ENCODE results near the gene REC8.
"Not testable (repeated sequence)": the region's sequence is repeated elsewhere in the genome, so short reads cannot be mapped to it uniquely, and the experiment has no call there.

Gene REC8

GRCh38 chr14:24188251-24189058 is 16.6 kb downstream of the REC8 start, which contains the start of gene IPO4:
TSS of gene IPO4 (minus strand) at chr14:24188816. CDS start at chr14:24188787, 29 bp downstream.
- in situ Hi-C loops (cut with MboI; ENCODE audit: low sequenced_read_pairs) = no loop called here
- peak; percentile 95 to 98 for DNase-seq (ENCODE audit: low spot score in 2 of 2)

GRCh38 chr14:24189059-24189375 is 17.1 kb downstream of the REC8 start:
- in situ Hi-C loops (cut with MboI; ENCODE audit: low sequenced_read_pairs) = no loop called here
- Histone ChIP-seq H3K36me3 (replicated peaks) (peaks cover 45% of the 10 kb centered on the region), H3K4me3 (peak overlapping the region; percentile 88), H3K4me1 (peaks cover 8% of the 10 kb centered on the region; the same call in 1 of the 2 replicates), H3K9me3 (no peaks in the 10 kb centered on the region), H3K27me3 (ENCODE audit: low read depth) (no peaks in the 10 kb centered on the region)
- DNase-seq (ENCODE audit: low spot score in 2 of 2) = no peak

More at GRCh38 chr14:24188251-24189058, 16.6 kb downstream of the REC8 start, which contains the start of gene IPO4:
- Histone ChIP-seq H3K4me1 (peaks cover 8% of the 10 kb centered on the region; the same call in 1 of the 2 replicates), H3K36me3 (replicated peaks) (peaks cover 44% of the 10 kb centered on the region), H3K4me3 (peak within 1 kb of the TSS; percentile 88), H3K27me3 (ENCODE audit: low read depth) (no peaks in the 10 kb centered on the region), H3K9me3 (no peaks in the 10 kb centered on the region)

GRCh38 chr14:24189460-24189859 is 17.6 kb downstream of the REC8 start:
- H3K4me3 ChIP-seq = no peak overlapping the region
- no peak for DNase-seq (ENCODE audit: low spot score in 2 of 2)
- H3K36me3 ChIP-seq (replicated peaks) = peaks cover 45% of the 10 kb centered on the region
- no peaks in the 10 kb centered on the region for H3K27me3 ChIP-seq (ENCODE audit: low read depth)
- in situ Hi-C loops (cut with MboI; ENCODE audit: low sequenced_read_pairs) = no loop called here
- H3K4me1 ChIP-seq = peaks cover 8% of the 10 kb centered on the region
- no peaks in the 10 kb centered on the region for H3K9me3 ChIP-seq

- Histone ChIP-seq H3K4me3 (no peak overlapping the region), H3K9me3 (no peaks in the 10 kb centered on the region), H3K36me3 (replicated peaks) (peaks cover 35% of the 10 kb centered on the region), H3K4me1 (peaks cover 14% of the 10 kb centered on the region), H3K27me3 (ENCODE audit: low read depth) (no peaks in the 10 kb centered on the region)
- DNase-seq (ENCODE audit: low spot score in 2 of 2) = no peak
- in situ Hi-C loops (cut with MboI; ENCODE audit: low sequenced_read_pairs) = no loop called here
Measured at GRCh38 chr14:24190416-24190815, 18.5 kb downstream of the REC8 start.

GRCh38 chr14:24192933-24193332 is 21.1 kb downstream of the REC8 start:
- Histone ChIP-seq H3K27me3 (ENCODE audit: low read depth) (no peaks in the 10 kb centered on the region), H3K9me3 (no peaks in the 10 kb centered on the region), H3K4me1 (peaks cover 11% of the 10 kb centered on the region), H3K4me3 (no peak overlapping the region), H3K36me3 (replicated peaks) (peaks cover 15% of the 10 kb centered on the region)
- DNase-seq (ENCODE audit: low spot score in 2 of 2) = no peak
- in situ Hi-C loops (cut with MboI; ENCODE audit: low sequenced_read_pairs) = no loop called here

- Histone ChIP-seq H3K27me3 (ENCODE audit: low read depth) (no peaks in the 10 kb centered on the region), H3K36me3 (replicated peaks) (peaks cover 15% of the 10 kb centered on the region), H3K4me3 (peak overlapping the region; percentile 60), H3K9me3 (no peaks in the 10 kb centered on the region), H3K4me1 (peaks cover 6% of the 10 kb centered on the region)
- in situ Hi-C loops (cut with MboI; ENCODE audit: low sequenced_read_pairs) = no loop called here
- DNase-seq (ENCODE audit: low spot score in 2 of 2) = no peak
Measured at GRCh38 chr14:24194186-24194872, 22.4 kb downstream of the REC8 start.

- H3K4me3 ChIP-seq = peak overlapping the region; percentile 60
- H3K27me3 ChIP-seq (ENCODE audit: low read depth) = no peaks in the 10 kb centered on the region
- in situ Hi-C loops (cut with MboI; ENCODE audit: low sequenced_read_pairs) = no loop called here
- peaks cover 6% of the 10 kb centered on the region for H3K4me1 ChIP-seq
- DNase-seq (ENCODE audit: low spot score in 2 of 2) = no peak
- peaks cover 15% of the 10 kb centered on the region for H3K36me3 ChIP-seq (replicated peaks)
- no peaks in the 10 kb centered on the region for H3K9me3 ChIP-seq
Measured at GRCh38 chr14:24194873-24195185, 22.9 kb downstream of the REC8 start.

GRCh38 chr14:24195186-24196070 is 23.5 kb downstream of the REC8 start, which contains the start of gene TM9SF1:
TSS of gene TM9SF1 (minus strand) at chr14:24195441. CDS start at chr14:24195019, 422 bp downstream.
- no peaks in the 10 kb centered on the region for H3K9me3 ChIP-seq
- DNase-seq (ENCODE audit: low spot score in 2 of 2) = peak; percentile 73 to 91
- peaks cover 15% of the 10 kb centered on the region for H3K36me3 ChIP-seq (replicated peaks)
- H3K4me1 ChIP-seq = peaks cover 6% of the 10 kb centered on the region
- in situ Hi-C loops (cut with MboI; ENCODE audit: low sequenced_read_pairs) = no loop called here
- no peaks in the 10 kb centered on the region for H3K27me3 ChIP-seq (ENCODE audit: low read depth)
- H3K4me3 ChIP-seq = peak within 1 kb of the TSS; percentile 60

- H3K4me3 ChIP-seq = peak overlapping the region; percentile 60
- peaks cover 6% of the 10 kb centered on the region for H3K4me1 ChIP-seq
- no peaks in the 10 kb centered on the region for H3K27me3 ChIP-seq (ENCODE audit: low read depth)
- in situ Hi-C loops (cut with MboI; ENCODE audit: low sequenced_read_pairs) = no loop called here
- no peaks in the 10 kb centered on the region for H3K9me3 ChIP-seq
- peaks cover 15% of the 10 kb centered on the region for H3K36me3 ChIP-seq (replicated peaks)
- DNase-seq (ENCODE audit: low spot score in 2 of 2) = peak in 1 of 2 experiments; percentile 38
Measured at GRCh38 chr14:24196071-24197055, 24.5 kb downstream of the REC8 start.

- Histone ChIP-seq H3K4me3 (no peak overlapping the region), H3K4me1 (peaks cover 6% of the 10 kb centered on the region), H3K27me3 (ENCODE audit: low read depth) (no peaks in the 10 kb centered on the region), H3K36me3 (replicated peaks) (peaks cover 21% of the 10 kb centered on the region), H3K9me3 (no peaks in the 10 kb centered on the region)
- DNase-seq (ENCODE audit: low spot score in 2 of 2) = no peak
- in situ Hi-C loops (cut with MboI; ENCODE audit: low sequenced_read_pairs) = no loop called here
Measured at GRCh38 chr14:24197056-24197450, 25.2 kb downstream of the REC8 start.

GRCh38 chr14:24198814-24199524 is 27.1 kb downstream of the REC8 start:
- peaks cover 12% of the 10 kb centered on the region for H3K4me1 ChIP-seq
- DNase-seq (ENCODE audit: low spot score in 2 of 2) = no peak
- no peaks in the 10 kb centered on the region for H3K9me3 ChIP-seq
- no peak overlapping the region for H3K4me3 ChIP-seq
- H3K36me3 ChIP-seq (replicated peaks) = peaks cover 12% of the 10 kb centered on the region
- in situ Hi-C loops (cut with MboI; ENCODE audit: low sequenced_read_pairs) = no loop called here
- no peaks in the 10 kb centered on the region for H3K27me3 ChIP-seq (ENCODE audit: low read depth)

GRCh38 chr14:24202538-24202937 is 30.7 kb downstream of the REC8 start:
- H3K9me3 ChIP-seq; H3K4me3 ChIP-seq; H3K27me3 ChIP-seq (ENCODE audit: low read depth); in situ Hi-C loops (cut with MboI; ENCODE audit: low sequenced_read_pairs); DNase-seq (ENCODE audit: low spot score in 2 of 2); H3K4me1 ChIP-seq: not testable (repeated sequence)
- H3K36me3 ChIP-seq (replicated peaks) = peaks cover 30% of the 10 kb centered on the region
